ENCODE data around the gene PLEKHM2.

GRCh38 chr1:15730423-15730822 is 46.3 kb downstream of the PLEKHM2 start:
- TF ChIP-seq POLR2A (IDR thresholded peaks at IDR 0.05; ENCODE audit: low read depth, low read length): no peak
- TF ChIP-seq POLR2AphosphoS5 (IDR thresholded peaks at IDR 0.05; ENCODE audit: low read depth, low read length): no peak

All from GM12892 (cell line).